ENCODE measurements around the gene AFDN. TPM values are rescaled to one million over a fixed set of nuclear protein-coding genes. Genes with fewer than 3 reads are reported as not detected.

Gene AFDN
- total RNA-seq, 1 experiment from 2014 or later, result 177 TPM

- TF ChIP-seq, protein P1, sequence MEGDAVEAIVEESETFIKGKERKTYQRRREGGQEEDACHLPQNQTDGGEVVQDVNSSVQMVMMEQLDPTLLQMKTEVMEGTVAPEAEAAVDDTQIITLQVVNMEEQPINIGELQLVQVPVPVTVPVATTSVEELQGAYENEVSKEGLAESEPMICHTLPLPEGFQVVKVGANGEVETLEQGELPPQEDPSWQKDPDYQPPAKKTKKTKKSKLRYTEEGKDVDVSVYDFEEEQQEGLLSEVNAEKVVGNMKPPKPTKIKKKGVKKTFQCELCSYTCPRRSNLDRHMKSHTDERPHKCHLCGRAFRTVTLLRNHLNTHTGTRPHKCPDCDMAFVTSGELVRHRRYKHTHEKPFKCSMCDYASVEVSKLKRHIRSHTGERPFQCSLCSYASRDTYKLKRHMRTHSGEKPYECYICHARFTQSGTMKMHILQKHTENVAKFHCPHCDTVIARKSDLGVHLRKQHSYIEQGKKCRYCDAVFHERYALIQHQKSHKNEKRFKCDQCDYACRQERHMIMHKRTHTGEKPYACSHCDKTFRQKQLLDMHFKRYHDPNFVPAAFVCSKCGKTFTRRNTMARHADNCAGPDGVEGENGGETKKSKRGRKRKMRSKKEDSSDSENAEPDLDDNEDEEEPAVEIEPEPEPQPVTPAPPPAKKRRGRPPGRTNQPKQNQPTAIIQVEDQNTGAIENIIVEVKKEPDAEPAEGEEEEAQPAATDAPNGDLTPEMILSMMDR (IDR thresholded peaks at IDR 0.05; ENCODE audit: insufficient read depth in 1 of 2, low read depth in 1 of 2, low read length in 1 of 2, severe bottlenecking in 1 of 2, unreplicated experiment in 1 of 2), result no peak
- no peak overlapping the region for H3K4me3 Mint-ChIP-seq (ENCODE audit: unreplicated experiment)
- no peak overlapping the region for H3K4me3 ChIP-seq (ENCODE audit: low read depth, low read length)
- H3K36me3 Mint-ChIP-seq (ENCODE audit: insufficient read depth, unreplicated experiment), result peaks cover 7% of the 10 kb centered on the region
- H3K27ac Mint-ChIP-seq (ENCODE audit: unreplicated experiment), result no peak overlapping the region
- peaks cover 15% of the 10 kb centered on the region for H3K4me1 Mint-ChIP-seq (ENCODE audit: low read depth, unreplicated experiment)
- H3K27me3 Mint-ChIP-seq (ENCODE audit: insufficient read depth, unreplicated experiment), result no peaks in the 10 kb centered on the region
- no peaks in the 10 kb centered on the region for H3K9me3 ChIP-seq
- peaks cover 15% of the 10 kb centered on the region; the same call in 1 of the 2 replicates for H3K4me1 ChIP-seq
- H3K27me3 ChIP-seq (replicated peaks; ENCODE audit: control insufficient read depth, insufficient read depth, low read length), result no peaks in the 10 kb centered on the region
- intact Hi-C loops (cut with micrococcal nuclease; ENCODE audit: unreplicated experiment), result no loop called here
- POLR2A ChIA-PET, result no interaction called here
- no peaks in the 10 kb centered on the region for H3K36me3 ChIP-seq (ENCODE audit: control insufficient read depth, insufficient read depth, low read length)
- CTCF ChIA-PET, result no interaction called here
- H3K9me3 Mint-ChIP-seq (ENCODE audit: unreplicated experiment), result no peaks in the 10 kb centered on the region
- BruUV-seq (replicated peaks), result no TSS peak
- DNase-seq, result no peak
Observed at GRCh38 chr6:167788563-167788903, 38.2 kb upstream of the AFDN start.

GRCh38 chr6:167789358-167789757 is 37.4 kb upstream of the AFDN start:
- POLR2A ChIA-PET, result no interaction called here
- H3K27me3 Mint-ChIP-seq (ENCODE audit: insufficient read depth, unreplicated experiment), result no peaks in the 10 kb centered on the region
- Histone ChIP-seq H3K4me3 (ENCODE audit: low read depth, low read length) (no peak overlapping the region), H3K36me3 (ENCODE audit: control insufficient read depth, insufficient read depth, low read length) (no peaks in the 10 kb centered on the region), H3K27me3 (replicated peaks; ENCODE audit: control insufficient read depth, insufficient read depth, low read length) (no peaks in the 10 kb centered on the region), H3K9me3 (no peaks in the 10 kb centered on the region), H3K4me1 (peaks cover 17% of the 10 kb centered on the region; the same call in 1 of the 2 replicates)
- intact Hi-C loops (cut with micrococcal nuclease; ENCODE audit: unreplicated experiment), result no loop called here
- no peaks in the 10 kb centered on the region for H3K9me3 Mint-ChIP-seq (ENCODE audit: unreplicated experiment)
- DNase-seq, result no peak
- no peak overlapping the region for H3K27ac Mint-ChIP-seq (ENCODE audit: unreplicated experiment)
- peaks cover 15% of the 10 kb centered on the region for H3K4me1 Mint-ChIP-seq (ENCODE audit: low read depth, unreplicated experiment)
- BruUV-seq (replicated peaks), result no TSS peak
- H3K4me3 Mint-ChIP-seq (ENCODE audit: unreplicated experiment), result no peak overlapping the region
- H3K36me3 Mint-ChIP-seq (ENCODE audit: insufficient read depth, unreplicated experiment), result peaks cover 7% of the 10 kb centered on the region
- CTCF ChIA-PET, result no interaction called here
- TF ChIP-seq, protein P1 (IDR thresholded peaks at IDR 0.05; ENCODE audit: insufficient read depth in 1 of 2, low read depth in 1 of 2, low read length in 1 of 2, severe bottlenecking in 1 of 2, unreplicated experiment in 1 of 2), result no peak

- Histone ChIP-seq H3K4me3 (ENCODE audit: low read depth, low read length) (no peak overlapping the region), H3K27me3 (replicated peaks; ENCODE audit: control insufficient read depth, insufficient read depth, low read length) (no peaks in the 10 kb centered on the region), H3K9me3 (no peaks in the 10 kb centered on the region), H3K36me3 (ENCODE audit: control insufficient read depth, insufficient read depth, low read length) (no peaks in the 10 kb centered on the region), H3K4me1 (peaks cover 20% of the 10 kb centered on the region; the same call in 1 of the 2 replicates)
- H3K36me3 Mint-ChIP-seq (ENCODE audit: insufficient read depth, unreplicated experiment), result peaks cover 7% of the 10 kb centered on the region
- H3K27me3 Mint-ChIP-seq (ENCODE audit: insufficient read depth, unreplicated experiment), result no peaks in the 10 kb centered on the region
- TF ChIP-seq, protein P1 (IDR thresholded peaks at IDR 0.05; ENCODE audit: insufficient read depth in 1 of 2, low read depth in 1 of 2, low read length in 1 of 2, severe bottlenecking in 1 of 2, unreplicated experiment in 1 of 2), result no peak
- no peak for DNase-seq
- ChIA-PET POLR2A (interaction anchor here (0.6 kb wide), 1 partner anchor 25 kb away, joined by 3 read pairs; no protein-coding TSS in a partner anchor), CTCF (no interaction called here)
- no peak overlapping the region for H3K27ac Mint-ChIP-seq (ENCODE audit: unreplicated experiment)
- intact Hi-C loops (cut with micrococcal nuclease; ENCODE audit: unreplicated experiment), result no loop called here
- H3K4me1 Mint-ChIP-seq (ENCODE audit: low read depth, unreplicated experiment), result peaks cover 22% of the 10 kb centered on the region
- H3K9me3 Mint-ChIP-seq (ENCODE audit: unreplicated experiment), result no peaks in the 10 kb centered on the region
- H3K4me3 Mint-ChIP-seq (ENCODE audit: unreplicated experiment), result no peak overlapping the region
- BruUV-seq (replicated peaks), result no TSS peak
Observed at GRCh38 chr6:167791091-167791779, 35.5 kb upstream of the AFDN start.

Measured in Caco-2 (cell line).